HG03439 (cell line): ENCODE data around the gene ITIH4.

Experiments
- ATAC-seq: cut with Tn5 transposase; IDR thresholded peaks from one replicate; pipeline ENCODE4 v1.9.1; 2021; ENCODE audit warnings: mild to moderate bottlenecking, moderate library complexity; ENCODE audit not compliant: unreplicated experiment

ITIH4 gene

DNA sequence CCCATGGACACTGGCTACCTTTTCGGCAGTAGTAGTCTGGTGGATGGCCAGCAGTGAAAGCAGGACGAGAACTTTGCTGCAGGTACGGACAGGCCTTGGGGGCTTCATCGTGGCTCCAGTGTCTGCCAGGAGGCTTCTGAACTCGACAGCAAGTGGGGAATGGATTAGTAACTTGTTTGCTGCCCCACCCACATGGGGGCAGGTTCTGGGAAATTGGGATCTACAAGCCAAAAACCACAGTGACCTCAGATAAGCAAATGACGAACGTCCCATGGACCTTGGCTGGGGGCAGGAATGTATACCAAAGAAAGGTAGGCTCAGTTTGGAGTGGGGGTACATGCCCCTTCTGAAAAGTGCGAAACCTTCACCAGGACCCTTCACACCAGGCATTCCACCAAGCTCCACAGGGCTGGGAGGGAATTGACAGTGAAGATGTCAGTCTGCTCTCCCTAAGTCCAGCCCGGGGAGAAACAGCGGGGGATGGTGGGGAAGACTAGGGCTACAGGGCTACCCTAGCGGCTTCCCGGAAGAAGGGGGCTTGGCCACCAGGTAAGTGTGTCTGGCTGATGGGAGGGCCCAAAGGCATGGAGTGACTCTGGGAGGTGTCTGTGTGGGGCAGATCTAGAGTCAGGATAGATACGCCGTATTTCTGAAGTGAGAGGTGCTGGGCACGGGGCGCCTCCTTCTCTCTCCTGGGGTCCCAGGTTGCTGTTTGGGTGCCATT, at the start of gene ITIH4:
Gene ITIH4 (minus strand): TSS at position 138 of the 724 bp plus-strand sequence. CDS start 30 bp downstream, at position 108.
- ATAC-seq, result no peak

DNA sequence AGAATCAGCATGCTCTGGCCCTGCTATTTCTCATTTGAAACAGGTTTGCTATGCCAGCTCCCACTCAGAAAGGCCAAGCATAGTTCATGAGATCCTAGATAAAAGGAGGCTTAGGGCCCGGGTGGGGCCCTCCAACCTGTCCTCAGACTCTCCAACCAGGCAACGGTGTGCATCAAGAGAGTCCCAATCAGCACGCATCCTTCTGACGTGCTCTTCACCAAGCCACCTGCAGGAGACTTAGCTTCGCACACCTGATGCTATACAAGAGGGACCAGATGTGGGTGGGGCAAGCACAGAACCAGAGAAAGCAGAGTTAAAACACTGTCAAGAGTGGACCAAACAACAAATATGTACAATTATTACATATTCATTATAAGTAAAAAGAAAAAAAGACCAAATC, 49.6 kb upstream of the ITIH4 start:
- no peak for ATAC-seq

DNA sequence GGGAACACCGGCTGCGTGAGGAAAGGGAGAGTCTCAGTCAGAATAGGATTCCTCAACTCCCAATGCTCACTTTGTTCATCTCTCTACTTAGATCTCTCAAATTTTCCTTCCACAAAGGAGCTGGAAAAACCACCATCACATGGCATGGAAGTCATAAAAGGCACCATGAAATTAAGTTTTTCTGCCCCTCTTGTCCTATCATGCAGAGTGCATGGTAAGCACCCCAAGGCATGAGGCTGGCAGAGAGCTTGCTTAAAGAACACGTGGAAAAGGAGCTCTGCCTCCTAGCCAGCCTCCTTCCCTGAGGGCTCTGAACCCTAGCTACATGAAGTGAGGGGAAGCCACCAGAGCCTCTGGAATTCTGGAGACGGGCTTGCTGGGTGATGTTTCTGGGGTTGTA, 49.1 kb upstream of the ITIH4 start:
- no peak for ATAC-seq

DNA sequence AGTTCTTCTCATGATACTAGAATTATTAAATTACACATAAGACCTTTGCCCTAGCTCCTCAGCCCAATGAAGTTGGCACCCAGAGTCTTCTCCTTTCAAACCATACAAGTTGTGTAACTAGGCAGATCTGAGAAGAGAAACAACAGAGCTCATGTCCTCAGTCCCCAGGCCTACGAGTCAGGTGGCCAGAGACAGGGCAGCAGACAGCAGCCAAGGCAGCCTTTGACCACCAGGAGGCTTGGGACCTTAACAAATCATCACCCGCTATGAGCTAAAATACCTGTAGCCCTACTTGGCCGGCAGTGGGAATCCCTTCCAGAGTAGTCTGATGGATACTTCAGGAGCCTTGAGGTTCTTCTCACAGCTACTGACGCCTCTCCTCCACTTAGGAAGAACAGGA, 48.6 kb upstream of the ITIH4 start:
- ATAC-seq, result no peak

DNA sequence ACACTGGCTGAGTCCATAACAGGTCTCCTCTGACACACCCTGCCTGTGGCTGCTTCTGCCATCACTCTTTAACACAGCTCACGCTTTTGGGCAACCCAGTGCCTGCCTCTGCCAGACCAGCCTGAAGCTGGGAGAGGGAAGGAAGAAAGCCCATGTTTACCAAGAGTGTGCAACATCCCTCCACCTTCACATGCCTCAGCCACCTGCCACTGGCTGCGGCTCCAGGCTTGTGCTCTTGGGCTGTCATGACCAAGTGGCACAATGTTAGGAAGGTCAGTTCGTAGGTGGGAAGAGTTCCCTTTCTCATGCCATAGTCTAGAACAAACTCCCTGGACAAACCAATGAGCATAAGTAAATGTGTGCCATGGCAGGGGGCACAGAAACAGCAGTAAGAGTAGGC, 46.6 kb upstream of the ITIH4 start:
- ATAC-seq, result no peak

DNA sequence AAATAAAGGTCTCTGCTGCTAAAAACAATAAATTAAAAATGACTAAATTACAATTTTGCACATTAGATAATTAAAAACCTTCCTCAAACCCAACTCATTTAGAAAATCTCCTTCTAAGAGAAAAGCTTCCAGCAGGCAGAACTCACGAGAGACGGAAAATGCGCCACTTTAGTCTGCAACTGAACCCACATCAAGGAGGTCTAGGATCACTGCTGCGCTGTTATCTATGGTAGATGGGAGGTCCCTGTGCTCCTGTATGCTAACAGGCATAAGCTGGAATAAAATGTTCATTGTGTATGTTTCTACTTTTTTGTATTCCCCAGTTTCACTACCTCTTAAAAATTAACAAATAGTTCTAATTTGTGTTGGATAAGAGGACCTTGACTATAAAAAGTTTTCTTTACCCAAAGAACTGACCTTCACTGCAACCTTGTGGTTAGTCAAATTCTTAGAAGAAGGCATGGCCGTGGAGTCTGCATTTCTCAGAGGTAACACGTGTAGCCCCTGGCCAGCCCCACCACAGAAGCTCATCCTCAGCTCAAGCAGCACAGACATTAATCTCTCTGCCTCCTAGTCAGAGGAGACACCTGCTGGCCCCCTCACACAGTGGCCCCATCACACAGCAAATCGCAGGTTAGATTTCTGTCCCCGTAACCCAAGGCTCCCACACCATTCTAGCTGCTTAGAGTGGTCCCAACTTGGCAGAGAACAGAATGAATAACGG, 44.6 kb upstream of the ITIH4 start:
- no peak for ATAC-seq

DNA sequence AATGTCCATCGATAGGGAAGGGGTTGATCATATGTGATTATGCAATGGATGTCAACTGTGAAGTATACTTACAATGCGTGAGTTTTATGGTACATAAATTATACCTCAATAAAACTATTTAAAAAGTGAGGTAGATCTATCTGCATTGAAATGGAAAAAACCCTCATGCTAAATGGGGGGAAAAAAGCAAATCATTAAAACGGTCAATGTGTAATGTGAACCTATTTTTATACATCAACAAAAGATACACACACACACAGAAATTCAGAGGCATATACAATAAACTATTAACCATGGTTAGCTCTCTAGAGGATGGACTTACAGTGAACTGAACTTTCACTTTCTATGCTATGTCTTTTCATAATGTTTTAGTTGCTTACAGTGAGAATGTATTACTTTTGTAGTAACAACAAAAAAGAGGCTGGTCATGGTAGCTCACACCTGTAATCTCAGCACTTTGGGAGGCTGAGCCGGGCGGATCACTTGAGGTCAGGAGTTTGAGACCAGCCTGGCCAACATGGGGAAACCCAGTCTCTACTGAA, 43.8 kb upstream of the ITIH4 start:
- ATAC-seq, result no peak

- no peak for ATAC-seq
Observed at GRCh38 chr3:52873433-52874159, 43.1 kb upstream of the ITIH4 start.

- no peak for ATAC-seq
Observed at GRCh38 chr3:52872245-52872644, 41.8 kb upstream of the ITIH4 start.

DNA sequence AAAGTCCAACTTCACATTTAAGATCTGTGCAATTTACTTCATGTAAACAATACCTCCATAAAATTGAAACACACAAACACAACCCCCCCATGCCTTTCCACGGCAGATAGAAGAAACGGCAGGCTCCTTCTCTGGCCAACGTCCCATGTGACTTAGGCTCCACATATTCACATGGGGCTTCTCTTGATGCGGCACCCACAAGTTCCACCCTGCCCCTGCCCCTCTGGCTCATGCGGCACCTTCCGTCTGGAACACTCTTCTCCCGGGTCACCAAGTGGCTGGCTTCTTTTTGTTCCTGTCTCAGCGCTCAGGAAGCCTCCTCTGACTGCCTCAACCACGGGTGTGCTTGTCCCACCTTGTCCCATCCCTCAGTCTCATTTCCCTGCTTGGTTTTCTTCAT, 41.3 kb upstream of the ITIH4 start:
- ATAC-seq, result no peak

- no peak for ATAC-seq
Observed at GRCh38 chr3:52870471-52870870, 40.0 kb upstream of the ITIH4 start.

DNA sequence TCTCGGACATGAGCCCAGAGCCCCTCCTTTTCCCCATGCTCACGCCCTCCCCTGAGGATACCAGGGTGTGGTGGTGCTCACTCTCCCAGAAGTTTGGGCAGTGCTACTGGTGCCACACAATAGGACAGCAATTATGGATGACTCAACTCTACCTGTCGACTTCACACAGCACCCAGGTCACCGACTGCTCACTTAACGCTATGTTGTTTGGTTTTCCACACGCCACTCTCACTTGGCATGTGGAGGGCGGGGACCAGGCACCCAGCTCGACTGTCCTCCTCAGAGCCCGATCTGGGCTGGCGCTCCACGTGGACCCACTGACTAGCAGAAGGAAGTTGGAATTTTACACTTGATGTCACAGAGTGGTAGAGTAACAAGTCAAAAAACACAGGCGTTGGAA, 36.0 kb upstream of the ITIH4 start:
- ATAC-seq, result no peak

DNA sequence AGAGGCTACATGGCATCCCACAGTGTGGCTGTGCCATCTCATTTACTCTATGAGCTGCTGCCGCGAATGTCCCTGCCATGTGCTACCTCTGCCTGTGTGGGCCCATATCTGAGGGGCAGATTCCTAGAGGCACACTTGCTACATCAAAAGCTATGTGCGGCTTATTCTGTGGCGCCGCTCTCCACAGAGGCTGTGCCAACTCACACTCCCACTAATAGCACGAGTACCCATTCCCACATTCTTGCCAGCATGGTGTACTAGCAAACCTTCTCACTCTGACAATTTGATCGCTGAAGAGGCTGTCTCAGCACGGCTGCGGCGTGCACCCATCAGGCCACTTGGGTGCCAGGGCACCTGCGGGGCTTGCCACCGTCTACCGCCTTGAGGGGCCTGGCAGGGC, 35.5 kb upstream of the ITIH4 start:
- no peak for ATAC-seq

DNA sequence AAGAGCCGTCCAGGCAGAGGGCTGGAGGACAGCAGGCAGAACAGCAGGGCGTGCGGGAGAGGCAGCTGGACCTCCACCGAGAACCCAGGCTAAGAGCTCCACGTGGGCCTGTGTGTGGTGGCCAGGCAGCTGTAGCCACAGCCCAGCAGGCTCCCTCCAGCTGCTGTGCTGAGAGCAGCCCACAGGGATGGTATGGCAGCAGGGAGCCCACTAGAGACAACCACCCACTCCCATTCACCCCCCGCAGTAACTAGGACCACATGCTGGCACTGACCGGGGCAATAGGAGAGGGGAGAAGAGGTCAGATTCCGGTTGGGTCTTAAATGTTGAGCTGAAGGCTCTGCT, 29.9 kb upstream of the ITIH4 start:
- no peak for ATAC-seq

GRCh38 chr3:52859686-52860423, 29.4 kb upstream of the ITIH4 start:
- ATAC-seq, result no peak

GRCh38 chr3:52857864-52858263, 27.4 kb upstream of the ITIH4 start:
- ATAC-seq, result no peak

GRCh38 chr3:52857133-52857532, 26.7 kb upstream of the ITIH4 start:
- ATAC-seq, result no peak

DNA sequence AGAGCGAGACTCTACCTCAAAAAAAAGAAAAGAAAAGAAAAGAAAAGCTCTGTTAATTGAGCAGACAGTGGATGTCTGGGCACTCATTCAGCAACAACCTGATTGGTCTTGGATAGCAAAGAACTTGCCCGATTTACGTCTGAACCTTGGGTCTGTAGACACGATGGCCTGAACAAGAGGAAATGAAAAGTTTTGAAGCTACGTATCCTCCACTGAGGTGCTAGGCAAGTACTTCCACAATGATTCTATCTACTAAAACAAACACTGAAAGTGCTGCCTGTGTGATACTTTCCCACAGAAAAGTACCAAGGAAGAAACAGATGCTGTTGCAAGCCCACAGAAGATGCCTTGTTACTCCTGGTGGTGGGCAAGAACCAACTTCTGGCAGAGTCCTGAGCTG, 26.2 kb upstream of the ITIH4 start:
- ATAC-seq, result no peak

DNA sequence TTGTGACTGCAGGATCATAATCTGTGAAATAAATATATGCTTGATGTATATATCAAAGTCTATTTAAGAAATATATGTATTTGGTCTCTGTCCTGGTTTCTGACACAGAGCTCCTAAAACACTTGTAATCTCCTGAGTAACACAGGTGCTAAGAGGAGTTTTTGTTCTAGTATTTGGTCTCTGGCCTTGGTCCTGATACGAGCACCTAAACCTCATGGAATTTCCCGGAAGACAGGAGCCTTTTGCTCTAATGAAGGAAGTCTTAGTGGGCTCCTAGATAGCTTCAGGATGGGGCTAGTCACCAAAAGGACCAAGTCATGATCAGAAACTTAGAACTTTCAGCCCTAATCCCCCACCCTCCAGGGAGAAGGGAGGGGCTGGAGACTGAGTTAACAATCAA, 23.5 kb upstream of the ITIH4 start:
- ATAC-seq, result no peak

- no peak for ATAC-seq
Observed at GRCh38 chr3:52852419-52852818, 21.9 kb upstream of the ITIH4 start.

- no peak for ATAC-seq
Observed at GRCh38 chr3:52851348-52851747, 20.9 kb upstream of the ITIH4 start.
